GM13976 (cell line): ENCODE results near the gene KCNIP1.
"Not testable (repeated sequence)": the region's sequence is repeated elsewhere in the genome, so short reads cannot be mapped to it uniquely, and the experiment has no call there.

Source experiments
- DNase-seq: peaks from one replicate; pipeline ENCODE4 v3.0.0; 2012; ENCODE audit warnings: low spot score
- CTCF ChIP-seq: IDR thresholded peaks from 2 replicates; pipeline ENCODE4 v1.5.1; 2012; ENCODE audit warnings: borderline replicate concordance, mild to moderate bottlenecking; ENCODE audit not compliant: insufficient read depth; ENCODE audit errors: extremely low read depth, missing control alignments, control extremely low read depth
- in situ Hi-C: fragments of 300-500 bp; cut with MboI; formaldehyde crosslinking; loops from one replicate; pipeline ENCODE4 v1.12.0; 2022; ENCODE audit warnings: low sequenced_read_pairs, mixed read lengths, inconsistent platforms; ENCODE audit not compliant: unreplicated experiment

The KCNIP1 gene

GRCh38 chr5:170760113-170760512 is 256.3 kb downstream of the KCNIP1 start:
- TF ChIP-seq CTCF, result no peak
- no peak for DNase-seq
- in situ Hi-C loops, result no loop called here

GRCh38 chr5:170761048-170761707 is 257.4 kb downstream of the KCNIP1 start:
- in situ Hi-C loops, result no loop called here
- no peak for DNase-seq
- no peak for TF ChIP-seq CTCF

DNA sequence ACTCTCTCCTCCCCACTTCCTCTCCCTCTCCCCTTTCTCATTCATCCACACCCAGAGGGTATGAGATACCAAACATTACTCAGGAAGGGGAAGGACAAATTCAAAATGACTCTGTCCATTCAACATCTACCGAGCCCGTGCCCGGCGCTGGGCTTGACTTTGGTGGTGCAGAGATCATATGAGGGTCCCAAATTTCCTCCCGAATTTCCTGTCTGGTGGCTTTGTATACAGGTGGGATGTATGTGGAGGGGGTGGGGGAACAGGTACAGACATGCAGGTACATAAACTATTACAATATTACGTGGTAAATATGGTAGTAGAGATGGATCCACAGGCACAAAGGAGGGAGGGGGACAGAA is 257.9 kb downstream of the KCNIP1 start:
- no peak for TF ChIP-seq CTCF
- in situ Hi-C loops, result no loop called here

DNA sequence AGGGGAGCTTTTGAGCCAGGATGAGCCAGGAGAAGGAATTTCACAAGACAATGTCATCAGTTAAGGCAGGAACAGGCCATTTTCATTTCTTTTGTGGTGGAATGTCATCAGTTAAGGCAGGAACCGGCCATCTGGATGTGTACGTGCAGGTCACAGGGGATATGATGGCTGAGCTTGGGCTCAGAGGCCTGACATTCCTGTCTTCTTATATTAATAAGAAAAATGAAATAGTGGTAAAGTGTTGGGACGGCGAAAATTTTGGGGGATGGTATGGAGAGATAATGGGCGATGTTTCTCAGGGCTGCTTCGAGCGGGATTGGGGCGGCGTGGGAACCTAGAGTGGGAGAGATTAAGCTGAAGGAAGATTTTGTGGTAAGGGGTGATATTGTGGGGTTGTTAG is 258.5 kb downstream of the KCNIP1 start:
- DNase-seq, in situ Hi-C loops: not testable (repeated sequence)

More for the DNA sequence above, 257.9 kb downstream of the KCNIP1 start:
- DNase-seq, result no peak

- DNase-seq, in situ Hi-C loops: not testable (repeated sequence)
These were observed 262.0 kb downstream of the KCNIP1 start for GRCh38 chr5:170765868-170766267.

- no peak for DNase-seq
- TF ChIP-seq CTCF, result no peak
- in situ Hi-C loops, result no loop called here
These were observed 265.4 kb downstream of the KCNIP1 start for GRCh38 chr5:170769246-170769645.

GRCh38 chr5:170769898-170770416 is 266.1 kb downstream of the KCNIP1 start:
- DNase-seq, result no peak
- TF ChIP-seq CTCF, result no peak
- in situ Hi-C loops, result no loop called here

DNA sequence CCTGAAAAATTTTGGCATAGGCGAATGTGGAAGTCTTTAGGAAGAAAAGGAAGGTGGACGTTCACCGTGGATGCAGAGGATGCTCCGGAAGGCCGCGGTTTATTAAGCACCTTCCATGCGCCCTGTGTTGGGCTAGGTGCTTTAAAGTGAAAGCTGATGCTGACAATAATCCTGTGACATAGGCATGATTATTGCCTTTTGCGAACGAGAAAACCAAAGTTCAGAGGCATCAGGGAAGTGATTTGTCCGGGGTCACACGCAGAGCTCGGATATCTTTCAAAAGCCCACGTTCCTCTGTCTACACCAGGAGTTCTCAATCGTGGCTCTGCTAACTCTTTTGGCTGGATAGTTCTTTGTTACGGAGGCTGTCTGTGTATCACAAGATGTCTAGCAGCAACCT is 267.7 kb downstream of the KCNIP1 start:
- no peak for DNase-seq
- TF ChIP-seq CTCF, result no peak
- in situ Hi-C loops, result no loop called here
